ENCODE measurements around the gene ZNF497. TPM values are rescaled to one million over a fixed set of nuclear protein-coding genes. Genes with fewer than 3 reads are reported as not detected.

The ZNF497 gene
- total and polyA plus RNA-seq, 9 of the 15 experiments (the other 6 are each of a cell fraction or from before 2014, with no cell fraction given) = 0.06 to 0.98 (median 0.44) TPM; not detected in 1

GRCh38 chr19:58334691-58335249 lies 27.8 kb downstream of the ZNF497 start (continued):
- no peak for TF ChIP-seq AFF1 (IDR thresholded peaks at IDR 0.05; ENCODE audit: low read depth in 1 of 2, partially characterized antibody in 2 of 2)
- TF ChIP-seq DACH1 (IDR thresholded peaks at IDR 0.05; ENCODE audit: partially characterized antibody) = no peak

GRCh38 chr19:58332697-58333096 lies 29.9 kb downstream of the ZNF497 start:
- Histone ChIP-seq H3K9ac (ENCODE audit: insufficient read depth in 1 of 2, low read depth in 2 of 2, low read length in 2 of 2) (no peak overlapping the region), H4K20me1 (replicated peaks; ENCODE audit: control insufficient read depth, insufficient read depth, low read length) (no peaks in the 10 kb centered on the region), H3K4me1 (replicated peaks in 1 of 2; ENCODE audit: control insufficient read depth in 2 of 2, insufficient read depth in 2 of 2, low read length in 2 of 2) (peaks cover 12 to 31% of the 10 kb centered on the region in 2 experiments; a peak in 4 of 5 replicates), H3K79me2 (ENCODE audit: control insufficient read depth, insufficient read depth, low read length) (peaks cover 28% of the 10 kb centered on the region), H3K4me3 (no peak overlapping the region), H2AFZ (ENCODE audit: low read depth, low read length) (no peak overlapping the region), H3K27me3 (ENCODE audit: control insufficient read depth in 2 of 2, insufficient read depth in 2 of 2, low read length in 2 of 2) (no peaks in the 10 kb centered on the region), H3K4me2 (ENCODE audit: insufficient read depth, low read length) (peak overlapping the region; percentile 8; the same call in 1 of the 2 replicates), H3K27ac (ENCODE audit: extremely low read depth, low read depth, low read length) (no peak overlapping the region), H3K9me3 (replicated peaks; ENCODE audit: control insufficient read depth, insufficient read depth, low read depth, low read length) (no peaks in the 10 kb centered on the region), H3K9me1 (ENCODE audit: control insufficient read depth, insufficient read depth, low read length) (peaks cover 2% of the 10 kb centered on the region), H3K36me3 (ENCODE audit: control insufficient read depth, insufficient read depth, low read length) (peaks cover 28% of the 10 kb centered on the region; the same call in 2 of the 3 replicates)
- POLR2A ChIA-PET = no interaction called here
- no TSS peak for BruUV-seq (replicated peaks)
- in situ Hi-C loops (cut with MboI) (no loop called here), intact Hi-C loops (cut with micrococcal nuclease) (no loop called here)
- DNase-seq (ENCODE audit: extremely low read depth in 1 of 4, low spot score in 3 of 4) (peak in 2 of 4 experiments; percentile 22 to 36), ATAC-seq (no peak), FAIRE-seq (peak; percentile 79)
- WGBS (ENCODE audit: insufficient coverage, low coverage, missing lambda C conversion rate) = 6% methylated on average over 1 of the region's 1 CpG
- CTCF ChIA-PET (ENCODE audit: low intra/inter-chr PET ratio) = no interaction called here
- TF ChIP-seq HNRNPK (IDR thresholded peaks at IDR 0.05; ENCODE audit: low read depth, low read length, poor library complexity, severe bottlenecking) = no peak
- TF ChIP-seq MAFK (IDR thresholded peaks at IDR 0.05; ENCODE audit: low read length) = 0 out of 2 replicates have a peak, but pooled peaks have one; percentile 30
- no peak for TF ChIP-seq ZNF407 (IDR thresholded peaks at IDR 0.05; ENCODE audit: low read depth)
- no peak for TF ChIP-seq TAF15 (IDR thresholded peaks at IDR 0.05; ENCODE audit: low read depth, low read length)
- no peak for TF ChIP-seq RNF2 (IDR thresholded peaks at IDR 0.05)

Data from K562 (cell line).